K562 (cell line): ENCODE data around the gene UBE2N. TPM values are rescaled to one million over a fixed set of nuclear protein-coding genes. Genes with fewer than 3 reads are reported as not detected.

ENCODE experiments used
- ATAC-seq: fragments of 200-7000 bp; cut with Tn5 transposase; 3 replicates; pipeline ENCODE4 v1.9.1; 2020; ENCODE audit warnings: moderate library complexity
- BruUV-seq: library from RNA; stranded (reverse); fragments of 400-500 nt; replicated peaks from 2 replicates; lab custom pipeline; 2021; lab: Mats Ljungman, UMichigan
- CTCF ChIA-PET: fragments of 300-600 bp; formaldehyde crosslinking; extraction: SDS; loops from one replicate; lab custom pipeline; 2021; ENCODE audit warnings: low intra/inter-chr PET ratio; lab: Yijun Ruan, JAX
- POLR2A ChIA-PET: fragments of 300-600, 350-650 bp; sonication (Branson Sonifier 250); formaldehyde crosslinking; extraction: SDS; loops from one replicate; lab custom pipeline; 2021; ENCODE audit warnings: antibody characterized with exemption, inconsistent platforms; lab: Yijun Ruan, JAX
- DNase-seq, 4 experiments: peaks; one replicate each; pipeline versions ENCODE4 v3.0.0 to v3.0.0-alpha.2; 2011 to 2018; ENCODE audit warnings: low spot score in 3 of 4, mixed read lengths in 3 of 4; ENCODE audit errors: extremely low read depth in 1 of 4
- FAIRE-seq: peaks from 2 replicates; lab custom pipeline; 2011; peaks lifted over from hg19 to GRCh38; lab: Jason Lieb, UNC
- H2AFZ ChIP-seq: 2 replicates; pipeline ENCODE4 v1.6.0; 2011; ENCODE audit warnings: low read depth, low read length, control low read depth, inconsistent platforms
- H3K27ac ChIP-seq: fragments of 200-600 bp; 3 replicates; pipeline ENCODE4 v1.8.0; 2011; ENCODE audit warnings: low read depth, mild to moderate bottlenecking, control low read depth, inconsistent platforms, low read length, moderate library complexity, mixed read lengths; ENCODE audit errors: extremely low read depth
- H3K27me3 ChIP-seq, 2 experiments: fragments of 300-600 bp in 1 of 2; 2 replicates in 1 of 2; 3 replicates in 1 of 2; pipeline versions ENCODE4 v1.6.0 to v1.8.0; 2011; ENCODE audit warnings: inconsistent platforms in 2 of 2, low read length in 2 of 2, mild to moderate bottlenecking in 1 of 2, mixed read lengths in 1 of 2, moderate library complexity in 1 of 2; ENCODE audit not compliant: control insufficient read depth in 2 of 2, insufficient read depth in 2 of 2
- H3K36me3 ChIP-seq: fragments of 300-600 bp; 3 replicates; pipeline ENCODE4 v1.8.0; 2011; ENCODE audit warnings: mild to moderate bottlenecking, low read length, inconsistent platforms; ENCODE audit not compliant: control insufficient read depth, insufficient read depth
- H3K4me1 ChIP-seq, 2 experiments: fragments of 200-600 bp in 1 of 2; replicated peaks in 1 of 2; 2 replicates in 1 of 2; 3 replicates in 1 of 2; pipeline versions ENCODE4 v1.5.1 to v1.8.0; 2011; ENCODE audit warnings: inconsistent platforms in 2 of 2, low read length in 2 of 2, mild to moderate bottlenecking in 1 of 2, mixed read lengths in 1 of 2, moderate library complexity in 1 of 2; ENCODE audit not compliant: control insufficient read depth in 2 of 2, insufficient read depth in 2 of 2
- H3K4me2 ChIP-seq: 2 replicates; pipeline ENCODE4 v1.6.1; 2011; ENCODE audit warnings: low read length, control low read depth, inconsistent platforms, mixed read lengths; ENCODE audit not compliant: insufficient read depth
- H3K4me3 ChIP-seq: fragments of 200-600 bp; sonication (generic), shearing (Covaris generic); 2 replicates; pipeline ENCODE4 v1.5.1; 2016; ENCODE audit warnings: control low read depth, inconsistent platforms
- H3K79me2 ChIP-seq: fragments of 200-600 bp; 3 replicates; pipeline ENCODE4 v1.8.0; 2011; ENCODE audit warnings: low read length, inconsistent platforms; ENCODE audit not compliant: control insufficient read depth, insufficient read depth
- H3K9ac ChIP-seq, 2 experiments: 2 replicates each; pipeline versions ENCODE4 v1.6.0 to v1.6.1; 2011; ENCODE audit warnings: low read depth in 2 of 2, low read length in 2 of 2, control low read depth in 1 of 2, inconsistent platforms in 1 of 2, mild to moderate bottlenecking in 1 of 2, mixed read lengths in 1 of 2; ENCODE audit not compliant: insufficient read depth in 1 of 2
- H3K9me1 ChIP-seq: one replicate; pipeline ENCODE4 v1.6.0; 2011; ENCODE audit warnings: inconsistent platforms, mild to moderate bottlenecking, low read length, moderate library complexity; ENCODE audit not compliant: control insufficient read depth, insufficient read depth
- H3K9me3 ChIP-seq: replicated peaks from 2 replicates; pipeline ENCODE4 v1.5.1; 2011; ENCODE audit warnings: low read depth, low read length, inconsistent platforms; ENCODE audit not compliant: control insufficient read depth, insufficient read depth
- H4K20me1 ChIP-seq: replicated peaks from 2 replicates; pipeline ENCODE4 v1.6.1; 2011; ENCODE audit warnings: low read length, inconsistent platforms, mixed read lengths; ENCODE audit not compliant: control insufficient read depth, insufficient read depth
- CBX3 ChIP-seq, 2 experiments: IDR thresholded peaks; 1 replicate in 1 of 2; 2 replicates in 1 of 2; pipeline ENCODE4 v1.6.1; 2012; ENCODE audit warnings: inconsistent platforms in 2 of 2, low read length in 2 of 2, borderline replicate concordance in 1 of 2, control low read depth in 1 of 2
- ILF3 ChIP-seq: fragments of 450-650 bp; IDR thresholded peaks from 2 replicates; pipeline ENCODE4 v1.6.1; 2018; ENCODE audit warnings: antibody characterized with exemption, mild to moderate bottlenecking, moderate library complexity, borderline replicate concordance
- KHSRP ChIP-seq: fragments of 450-650 bp; IDR thresholded peaks from 2 replicates; pipeline ENCODE4 v1.6.1; 2017
- MEIS2 ChIP-seq: fragments of 450-650 bp; IDR thresholded peaks from 2 replicates; pipeline ENCODE4 v1.6.1; 2014; ENCODE audit warnings: mild to moderate bottlenecking; ENCODE audit not compliant: partially characterized antibody
- NCOA6 ChIP-seq: fragments of 450-650 bp; IDR thresholded peaks from 2 replicates; pipeline ENCODE4 v1.6.1; 2017; ENCODE audit warnings: mild to moderate bottlenecking
- NR2C1 ChIP-seq, 2 experiments: fragments of 450-650 bp; IDR thresholded peaks; 2 replicates each; pipeline ENCODE4 v1.6.1; 2017; ENCODE audit warnings: mild to moderate bottlenecking in 2 of 2, antibody characterized with exemption in 1 of 2, inconsistent platforms in 1 of 2, missing compliant biosample characterization in 1 of 2, missing genetic modification characterization in 1 of 2
- POLR3A ChIP-seq: IDR thresholded peaks from 2 replicates; pipeline ENCODE4 v1.6.1; 2011; ENCODE audit warnings: borderline replicate concordance, mild to moderate bottlenecking, moderate library complexity; ENCODE audit not compliant: insufficient read length, insufficient read depth; ENCODE audit errors: extremely low read depth
- SMAD2 ChIP-seq: fragments of 150-350 bp; IDR thresholded peaks from 2 replicates; pipeline ENCODE4 v1.6.1; 2014; ENCODE audit warnings: low read depth, mild to moderate bottlenecking, low read length
- SMARCA4 ChIP-seq: fragments of 450-650 bp; IDR thresholded peaks from 2 replicates; pipeline ENCODE4 v1.6.1; 2016
- SMC3 ChIP-seq: conservative IDR thresholded peaks from 2 replicates; pipeline ENCODE4 v1.6.1; 2011; ENCODE audit warnings: low read depth, low read length, improper control_type of control experiment; ENCODE audit not compliant: insufficient read depth
- YBX1 ChIP-seq: fragments of 450-650 bp; IDR thresholded peaks from 2 replicates; pipeline ENCODE4 v1.7.1; 2016; ENCODE audit warnings: mild to moderate bottlenecking
- ZNF232 ChIP-seq: sonication (generic); formaldehyde crosslinking; IDR thresholded peaks from 2 replicates; pipeline ENCODE4 v1.8.0; 2022; ENCODE audit warnings: mild to moderate bottlenecking, missing genetic modification reagents
- ZNF507 ChIP-seq: conservative IDR thresholded peaks from 2 replicates; pipeline ENCODE4 v1.6.1; 2017; ENCODE audit warnings: missing genetic modification characterization, missing compliant biosample characterization
- ZNF79 ChIP-seq: fragments of 250-450 bp; sonication (Bioruptor Pico); IDR thresholded peaks from 2 replicates; pipeline ENCODE4 v1.4.0; 2020; ENCODE audit warnings: low read depth, mild to moderate bottlenecking, moderate library complexity
- WGBS: fragments of 100-300 bp; shearing (Covaris generic); methylation state at CpG from one replicate; pipeline ENCODE4 v1.1.6; 2016; ENCODE audit warnings: low coverage, mixed read lengths; ENCODE audit not compliant: insufficient coverage; ENCODE audit errors: missing lambda C conversion rate; 5-methylcytosine and 5-hydroxymethylcytosine counted together
- in situ Hi-C: fragments of 300-500 bp; cut with MboI; formaldehyde crosslinking; loops from 4 replicates; pipeline ENCODE4 v1.15.0; 2018; ENCODE audit warnings: inconsistent platforms, mixed read lengths
- intact Hi-C: fragments of 100-400 bp; cut with micrococcal nuclease; formaldehyde crosslinking; loops from 2 replicates; pipeline ENCODE4 v1.14.2; 2022
- polyA plus RNA-seq, 8 experiments: library from polyadenylated mRNA; depleted of rRNA in 4 of 8; stranded (reverse) in 5 of 8; unstranded in 3 of 8; fragments of >200 nt; fragmentation: Nextera tagmentation in 2 of 8; fragmentation: Illumina TruSeq in 1 of 8; extraction: Ambion mirVana in 2 of 8; extraction: Trizol in 1 of 8; gene quantifications; 2 replicates each; pipeline versions ENCODE4 v1.2.1 to v1.2.3, GENCODE V29; 2011 to 2014; ENCODE audit warnings: inconsistent platforms in 1 of 8, missing spikeins in 1 of 8
- total RNA-seq, 7 experiments: library from RNA; depleted of rRNA in 6 of 7; stranded (reverse); fragments of >200 nt in 6 of 7; fragmentation: Illumina TruSeq in 2 of 7; extraction: Trizol in 2 of 7; gene quantifications; 2 replicates each; pipeline versions ENCODE4 v1.2.1 to v1.2.3, GENCODE V29; 2011 to 2021; ENCODE audit warnings: low replicate concordance in 1 of 7
- TF ChIP-seq, protein P1 (sequence below), 3 experiments: fragments of 200-800 bp in 1 of 3; fragments of 250-450 bp in 1 of 3; fragments of 450-650 bp in 1 of 3; sonication (Bioruptor Pico) in 1 of 3; sonication (Bioruptor generic) in 1 of 3; formaldehyde crosslinking in 1 of 3; IDR thresholded peaks; 2 replicates each; pipeline versions ENCODE4 v1.6.1 to v1.8.0; 2016 to 2022; ENCODE audit warnings: mild to moderate bottlenecking in 2 of 3, missing genetic modification characterization in 2 of 3, missing compliant biosample characterization in 1 of 3, moderate library complexity in 1 of 3
- TF ChIP-seq, protein P2 (sequence below): sonication (generic); formaldehyde crosslinking; IDR thresholded peaks from 2 replicates; pipeline ENCODE4 v1.8.1; 2023; ENCODE audit warnings: mild to moderate bottlenecking, missing genetic modification reagents
- TF ChIP-seq, protein P3 (sequence below): fragments of 250-450 bp; sonication (Bioruptor Pico); IDR thresholded peaks from 2 replicates; pipeline ENCODE4 v1.5.0; 2021

Gene UBE2N
- total and polyA plus RNA-seq, 9 of the 15 experiments (the other 6 are each of a cell fraction or from before 2014, with no cell fraction given): 189 to 826 (median 260) TPM

DNA sequence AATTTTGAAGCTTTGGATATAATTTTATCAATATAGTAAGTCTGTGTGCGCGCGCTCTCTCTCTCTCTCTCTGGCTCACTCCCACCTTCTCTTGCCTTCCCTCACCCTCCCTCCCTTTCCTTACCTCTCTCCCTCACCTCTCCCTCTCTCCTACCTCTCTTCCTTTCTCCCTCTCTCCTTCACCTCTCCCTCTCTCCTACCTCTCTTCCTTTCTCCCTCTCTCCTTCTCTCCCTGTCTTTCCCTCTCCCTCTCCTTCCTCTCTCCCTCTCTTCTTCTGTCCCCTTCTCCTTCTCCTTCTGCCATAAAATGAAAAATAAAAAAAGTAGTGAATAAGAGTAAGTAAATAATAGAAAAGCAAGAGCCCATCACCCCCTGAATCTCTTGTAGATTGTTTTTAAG, 73.0 kb downstream of the UBE2N start:
- Histone ChIP-seq H3K27me3 (no peaks in the 10 kb centered on the region), H3K36me3 (no peaks in the 10 kb centered on the region), H3K9me1 (no peaks in the 10 kb centered on the region), H3K4me2 (no peak overlapping the region), H3K9me3 (no peaks in the 10 kb centered on the region), H3K27ac (no peak overlapping the region), H2AFZ (peak overlapping the region; percentile 60; the same call in 1 of the 2 replicates), H3K4me1 (peaks cover 22 to 23% of the 10 kb centered on the region in 2 experiments; a peak in 4 of 5 replicates), H3K79me2 (peaks cover 15% of the 10 kb centered on the region; the same call in 2 of the 3 replicates), H3K9ac (no peak overlapping the region), H4K20me1 (no peaks in the 10 kb centered on the region), H3K4me3 (no peak overlapping the region)
- POLR2A ChIA-PET: no interaction called here
- FAIRE-seq (no peak), DNase-seq (no peak), ATAC-seq (no peak)
- BruUV-seq: no TSS peak
- in situ Hi-C loops (no loop called here), intact Hi-C loops (no loop called here)
- WGBS: 90% methylated on average over 3 of the region's 3 CpGs
- CTCF ChIA-PET: no interaction called here
- TF ChIP-seq, protein P1, sequence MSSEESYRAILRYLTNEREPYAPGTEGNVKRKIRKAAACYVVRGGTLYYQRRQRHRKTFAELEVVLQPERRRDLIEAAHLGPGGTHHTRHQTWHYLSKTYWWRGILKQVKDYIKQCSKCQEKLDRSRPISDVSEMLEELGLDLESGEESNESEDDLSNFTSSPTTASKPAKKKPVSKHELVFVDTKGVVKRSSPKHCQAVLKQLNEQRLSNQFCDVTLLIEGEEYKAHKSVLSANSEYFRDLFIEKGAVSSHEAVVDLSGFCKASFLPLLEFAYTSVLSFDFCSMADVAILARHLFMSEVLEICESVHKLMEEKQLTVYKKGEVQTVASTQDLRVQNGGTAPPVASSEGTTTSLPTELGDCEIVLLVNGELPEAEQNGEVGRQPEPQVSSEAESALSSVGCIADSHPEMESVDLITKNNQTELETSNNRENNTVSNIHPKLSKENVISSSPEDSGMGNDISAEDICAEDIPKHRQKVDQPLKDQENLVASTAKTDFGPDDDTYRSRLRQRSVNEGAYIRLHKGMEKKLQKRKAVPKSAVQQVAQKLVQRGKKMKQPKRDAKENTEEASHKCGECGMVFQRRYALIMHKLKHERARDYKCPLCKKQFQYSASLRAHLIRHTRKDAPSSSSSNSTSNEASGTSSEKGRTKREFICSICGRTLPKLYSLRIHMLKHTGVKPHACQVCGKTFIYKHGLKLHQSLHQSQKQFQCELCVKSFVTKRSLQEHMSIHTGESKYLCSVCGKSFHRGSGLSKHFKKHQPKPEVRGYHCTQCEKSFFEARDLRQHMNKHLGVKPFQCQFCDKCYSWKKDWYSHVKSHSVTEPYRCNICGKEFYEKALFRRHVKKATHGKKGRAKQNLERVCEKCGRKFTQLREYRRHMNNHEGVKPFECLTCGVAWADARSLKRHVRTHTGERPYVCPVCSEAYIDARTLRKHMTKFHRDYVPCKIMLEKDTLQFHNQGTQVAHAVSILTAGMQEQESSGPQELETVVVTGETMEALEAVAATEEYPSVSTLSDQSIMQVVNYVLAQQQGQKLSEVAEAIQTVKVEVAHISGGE (CRISPR knock-in tag; IDR thresholded peaks at IDR 0.05): no peak
- no peak for TF ChIP-seq NR2C1 (IDR thresholded peaks at IDR 0.05)
- no peak for TF ChIP-seq NR2C1 (tag; IDR thresholded peaks at IDR 0.05)
- TF ChIP-seq ZNF507 (tag): no peak
- TF ChIP-seq KHSRP: no peak
- TF ChIP-seq, protein P2, sequence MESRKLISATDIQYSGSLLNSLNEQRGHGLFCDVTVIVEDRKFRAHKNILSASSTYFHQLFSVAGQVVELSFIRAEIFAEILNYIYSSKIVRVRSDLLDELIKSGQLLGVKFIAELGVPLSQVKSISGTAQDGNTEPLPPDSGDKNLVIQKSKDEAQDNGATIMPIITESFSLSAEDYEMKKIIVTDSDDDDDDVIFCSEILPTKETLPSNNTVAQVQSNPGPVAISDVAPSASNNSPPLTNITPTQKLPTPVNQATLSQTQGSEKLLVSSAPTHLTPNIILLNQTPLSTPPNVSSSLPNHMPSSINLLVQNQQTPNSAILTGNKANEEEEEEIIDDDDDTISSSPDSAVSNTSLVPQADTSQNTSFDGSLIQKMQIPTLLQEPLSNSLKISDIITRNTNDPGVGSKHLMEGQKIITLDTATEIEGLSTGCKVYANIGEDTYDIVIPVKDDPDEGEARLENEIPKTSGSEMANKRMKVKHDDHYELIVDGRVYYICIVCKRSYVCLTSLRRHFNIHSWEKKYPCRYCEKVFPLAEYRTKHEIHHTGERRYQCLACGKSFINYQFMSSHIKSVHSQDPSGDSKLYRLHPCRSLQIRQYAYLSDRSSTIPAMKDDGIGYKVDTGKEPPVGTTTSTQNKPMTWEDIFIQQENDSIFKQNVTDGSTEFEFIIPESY (CRISPR knock-in tag): no peak
- no peak for TF ChIP-seq SMC3
- TF ChIP-seq SMARCA4: 0 out of 2 replicates have a peak, but pooled peaks have one; percentile 13
- no peak for TF ChIP-seq YBX1
- TF ChIP-seq MEIS2: no peak
- no peak for TF ChIP-seq ILF3
- no peak for TF ChIP-seq POLR3A
- TF ChIP-seq, protein P3, sequence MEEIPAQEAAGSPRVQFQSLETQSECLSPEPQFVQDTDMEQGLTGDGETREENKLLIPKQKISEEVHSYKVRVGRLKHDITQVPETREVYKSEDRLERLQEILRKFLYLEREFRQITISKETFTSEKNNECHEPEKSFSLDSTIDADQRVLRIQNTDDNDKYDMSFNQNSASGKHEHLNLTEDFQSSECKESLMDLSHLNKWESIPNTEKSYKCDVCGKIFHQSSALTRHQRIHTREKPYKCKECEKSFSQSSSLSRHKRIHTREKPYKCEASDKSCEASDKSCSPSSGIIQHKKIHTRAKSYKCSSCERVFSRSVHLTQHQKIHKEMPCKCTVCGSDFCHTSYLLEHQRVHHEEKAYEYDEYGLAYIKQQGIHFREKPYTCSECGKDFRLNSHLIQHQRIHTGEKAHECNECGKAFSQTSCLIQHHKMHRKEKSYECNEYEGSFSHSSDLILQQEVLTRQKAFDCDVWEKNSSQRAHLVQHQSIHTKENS (CRISPR knock-in tag): no peak
- no peak for TF ChIP-seq ZNF232 (CRISPR knock-in tag)
- TF ChIP-seq CBX3 (IDR thresholded peaks at IDR 0.05; ENCODE audit: borderline replicate concordance in 1 of 2, low read length in 2 of 2): no peak
- TF ChIP-seq ZNF79 (CRISPR knock-in tag): no peak
- TF ChIP-seq SMAD2: no peak
- TF ChIP-seq NCOA6: no peak
